ENCODE data around the gene MICAL3. TPM values are rescaled to one million over a fixed set of nuclear protein-coding genes. Genes with fewer than 3 reads are reported as not detected.

The MICAL3 gene
- polyA plus RNA-seq, 3 donors, result 0.23 to 0.84 TPM; not detected in 1

DNA sequence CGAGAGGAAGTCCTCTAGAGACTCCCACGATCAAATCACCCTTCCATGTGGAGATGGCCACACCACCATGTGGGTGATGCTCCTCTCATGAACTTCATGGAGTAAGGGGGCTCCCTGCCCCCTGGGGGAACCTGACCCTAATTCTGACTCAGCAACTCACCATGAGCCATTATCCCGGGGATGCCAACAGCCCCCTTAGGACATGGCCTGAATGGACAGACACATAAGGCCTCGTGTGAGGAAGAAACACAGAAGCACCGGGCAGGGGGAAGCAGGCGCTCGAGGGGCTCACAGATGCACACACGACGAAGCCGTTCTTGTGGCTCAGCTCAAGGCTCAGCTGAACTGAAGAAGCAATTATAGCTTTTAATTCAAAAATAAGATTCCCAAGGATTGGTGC, 150.6 kb downstream of the MICAL3 start:
- Histone ChIP-seq H3K4me3 (replicated peaks in 1 of 3; ENCODE audit: low read depth in 2 of 3, low read length in 3 of 3) (no peak overlapping the region), H3K27ac (ENCODE audit: low read depth in 1 of 2, low read length in 2 of 2) (no peak overlapping the region), H2AFZ (ENCODE audit: insufficient read depth, low read depth, low read length, poor library complexity, severe bottlenecking) (no peak overlapping the region), H3K9me3 (replicated peaks in 1 of 2; ENCODE audit: control insufficient read depth in 1 of 2, insufficient read depth in 1 of 2, low read length in 2 of 2) (no peaks in the 10 kb centered on the region), H3K4me1 (ENCODE audit: control insufficient read depth in 1 of 2, insufficient read depth in 2 of 2, low read length in 2 of 2) (no peaks in the 10 kb centered on the region), H3K9ac (ENCODE audit: insufficient read depth, low read length, poor library complexity, severe bottlenecking) (no peak overlapping the region), H3K79me2 (ENCODE audit: insufficient read depth, low read length) (no peaks in the 10 kb centered on the region), H3K27me3 (ENCODE audit: control insufficient read depth in 2 of 2, insufficient read depth in 2 of 2, low read length in 2 of 2) (no peaks in the 10 kb centered on the region), H3K36me3 (replicated peaks in 1 of 2; ENCODE audit: control insufficient read depth in 1 of 2, insufficient read depth in 2 of 2, low read length in 2 of 2) (no peaks in the 10 kb centered on the region), H3K4me2 (replicated peaks; ENCODE audit: extremely low read depth, low read length, poor library complexity, severe bottlenecking) (no peak overlapping the region), H4K20me1 (ENCODE audit: insufficient read depth, low read length) (no peaks in the 10 kb centered on the region)
- no peaks in the 10 kb centered on the region for H3K27me3 Mint-ChIP-seq (ENCODE audit: low read depth in 3 of 3)
- H3K27ac Mint-ChIP-seq, result no peak overlapping the region
- H3K4me3 Mint-ChIP-seq, result no peak overlapping the region
- WGBS (ENCODE audit: insufficient coverage), result 96% methylated on average over 5 of the region's 10 CpGs
- TF ChIP-seq CTCF (IDR thresholded peaks at IDR 0.05), result no peak
- H3K36me3 Mint-ChIP-seq, result peaks cover 2% of the 10 kb centered on the region in 2 donors
- intact Hi-C loops (cut with micrococcal nuclease), result no loop called here
- no peaks in the 10 kb centered on the region for H3K9me3 Mint-ChIP-seq
- DNase-seq, result no peak
- H3K4me1 Mint-ChIP-seq, result no peaks in the 10 kb centered on the region

DNA sequence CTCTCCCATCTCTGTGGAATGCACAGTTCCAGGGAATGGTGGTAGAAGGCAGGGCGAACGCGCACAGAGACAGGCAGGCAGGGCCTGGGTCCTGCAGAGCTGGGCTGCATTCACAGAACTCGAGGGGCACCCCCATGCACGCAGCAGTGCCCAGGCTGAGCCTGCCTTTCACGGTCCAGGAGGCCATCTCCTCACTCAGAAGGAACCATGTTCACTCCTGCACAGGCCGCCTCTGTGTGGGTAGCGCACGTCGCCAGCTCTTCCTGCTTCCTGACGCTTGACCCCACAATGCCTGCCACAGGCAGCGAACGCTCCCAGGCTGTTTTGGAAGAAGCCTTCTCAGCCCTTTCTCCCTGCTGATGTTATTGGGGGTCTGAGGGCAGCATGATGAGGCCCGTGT, 151.2 kb downstream of the MICAL3 start:
- 94% methylated on average over 10 of the region's 14 CpGs for WGBS (ENCODE audit: insufficient coverage)
- no peak for DNase-seq
- intact Hi-C loops (cut with micrococcal nuclease), result no loop called here
- Histone ChIP-seq H2AFZ (ENCODE audit: insufficient read depth, low read depth, low read length, poor library complexity, severe bottlenecking) (no peak overlapping the region), H3K4me1 (ENCODE audit: control insufficient read depth in 1 of 2, insufficient read depth in 2 of 2, low read length in 2 of 2) (no peaks in the 10 kb centered on the region), H4K20me1 (ENCODE audit: insufficient read depth, low read length) (no peaks in the 10 kb centered on the region), H3K27ac (ENCODE audit: low read depth in 1 of 2, low read length in 2 of 2) (no peak overlapping the region), H3K4me3 (replicated peaks in 1 of 3; ENCODE audit: low read depth in 2 of 3, low read length in 3 of 3) (no peak overlapping the region), H3K27me3 (ENCODE audit: control insufficient read depth in 2 of 2, insufficient read depth in 2 of 2, low read length in 2 of 2) (no peaks in the 10 kb centered on the region), H3K9ac (ENCODE audit: insufficient read depth, low read length, poor library complexity, severe bottlenecking) (no peak overlapping the region), H3K36me3 (replicated peaks in 1 of 2; ENCODE audit: control insufficient read depth in 1 of 2, insufficient read depth in 2 of 2, low read length in 2 of 2) (no peaks in the 10 kb centered on the region), H3K9me3 (replicated peaks in 1 of 2; ENCODE audit: control insufficient read depth in 1 of 2, insufficient read depth in 1 of 2, low read length in 2 of 2) (no peaks in the 10 kb centered on the region), H3K79me2 (ENCODE audit: insufficient read depth, low read length) (no peaks in the 10 kb centered on the region), H3K4me2 (replicated peaks; ENCODE audit: extremely low read depth, low read length, poor library complexity, severe bottlenecking) (no peak overlapping the region)
- Mint-ChIP-seq H3K36me3 (peaks cover 2% of the 10 kb centered on the region in 2 donors), H3K4me3 (no peak overlapping the region), H3K27me3 (ENCODE audit: low read depth in 3 of 3) (no peaks in the 10 kb centered on the region), H3K27ac (no peak overlapping the region), H3K4me1 (no peaks in the 10 kb centered on the region), H3K9me3 (no peaks in the 10 kb centered on the region)
- no peak for TF ChIP-seq CTCF (IDR thresholded peaks at IDR 0.05)

Data from CD14-positive monocyte (primary cell).